Right ventricle myocardium superior (tissue), 1 donor: ENCODE results near the gene ARHGAP1. TPM values are rescaled to one million over a fixed set of nuclear protein-coding genes. Genes with fewer than 3 reads are reported as not detected.
A peak's percentile ranks its signal among the peaks of the same experiment; 100 is the strongest.

Experiments used
- ATAC-seq: fragments of 200-7000 bp; cut with Tn5 transposase; one replicate; pipeline ENCODE4 v1.9.1; 2020; ENCODE audit warnings: mild to moderate bottlenecking; ENCODE audit not compliant: poor library complexity
- DNase-seq: peaks from one replicate; pipeline ENCODE4 v3.0.0-alpha.2; 2020
- intact Hi-C: fragments of 100-400 bp; cut with DNase I; formaldehyde crosslinking; loops from one replicate; pipeline ENCODE4 v1.11.2; 2022
- total RNA-seq: library from RNA; stranded (reverse); fragmentation: NEBNext Ultra II Directional; extraction: Animal tissue kit (Norgen Biotek cat#: 25700); gene quantifications from one replicate; pipeline ENCODE4 v1.2.1, GENCODE V29; 2021
- donor health status: DM: no; HTN: yes; CAD: no; lungs with severe emphysema.

The ARHGAP1 gene
- total RNA-seq, 1 donor from 2014 or later = 60.9 TPM

- intact Hi-C loops = loop anchor here (10.0 kb wide), 1 partner anchor 83 kb away; the partner anchor contains the start of genes ATG13 and HARBI1
- DNase-seq = no peak
- ATAC-seq = no peak
Measured at GRCh38 chr11:46697723-46698122, 2.7 kb downstream of the ARHGAP1 start.

DNA sequence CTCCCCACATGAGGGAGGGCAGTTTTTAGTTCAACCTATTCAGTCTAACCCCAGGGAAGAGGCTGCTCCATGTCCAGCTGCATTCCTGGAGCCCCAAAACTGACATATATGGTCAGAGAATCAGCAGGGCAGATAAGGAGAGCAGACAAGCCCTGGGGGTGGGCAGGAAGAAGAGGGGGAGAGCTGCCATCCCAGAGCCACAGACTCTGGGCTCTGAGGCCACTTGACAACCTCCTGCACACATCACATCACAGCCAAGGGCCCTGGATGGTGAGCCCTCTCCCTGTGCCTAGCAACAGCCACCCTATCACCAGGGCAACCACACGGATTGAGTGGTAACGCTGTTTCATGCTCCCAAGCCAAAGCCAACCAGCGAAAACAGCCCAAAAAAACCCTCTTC is 3.1 kb downstream of the ARHGAP1 start:
- ATAC-seq (no peak), DNase-seq (no peak)
- intact Hi-C loops = loop anchor here (10.0 kb wide), 1 partner anchor 83 kb away; the partner anchor contains the start of genes ATG13 and HARBI1

DNA sequence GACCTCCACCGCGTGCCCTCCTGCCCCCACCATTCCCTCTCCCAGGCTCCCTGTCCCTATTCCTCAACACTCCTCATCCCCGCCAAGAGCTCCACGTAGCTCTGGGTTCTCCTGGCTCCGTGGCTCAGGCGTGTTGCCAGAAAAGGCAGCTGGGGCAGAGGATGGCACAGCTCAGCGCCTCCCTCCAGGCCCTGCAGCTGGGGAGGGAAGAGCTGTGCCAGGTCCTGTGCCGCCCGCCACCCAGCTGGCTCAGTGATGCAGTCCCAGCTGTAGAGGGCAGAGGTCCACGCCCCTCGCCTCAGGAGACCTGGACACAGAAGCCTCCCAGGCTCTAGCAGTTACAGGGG is 4.2 kb downstream of the ARHGAP1 start:
- peak; percentile 86 for DNase-seq
- intact Hi-C loops = loop anchor here (10.0 kb wide), 1 partner anchor 81 kb away; the partner anchor contains the start of genes ATG13 and HARBI1
- peak; percentile 68 for ATAC-seq

- intact Hi-C loops = loop anchor here (10.0 kb wide), 1 partner anchor 81 kb away; the partner anchor contains the start of genes ATG13 and HARBI1
- DNase-seq (no peak), ATAC-seq (no peak)
Measured at GRCh38 chr11:46695345-46696211, 4.8 kb downstream of the ARHGAP1 start.

- ATAC-seq = no peak
- intact Hi-C loops = loop anchor here (10.0 kb wide), 1 partner anchor 80 kb away; the partner anchor contains the start of genes ATG13 and HARBI1
- no peak for DNase-seq
Measured at GRCh38 chr11:46694607-46695006, 5.8 kb downstream of the ARHGAP1 start.

DNA sequence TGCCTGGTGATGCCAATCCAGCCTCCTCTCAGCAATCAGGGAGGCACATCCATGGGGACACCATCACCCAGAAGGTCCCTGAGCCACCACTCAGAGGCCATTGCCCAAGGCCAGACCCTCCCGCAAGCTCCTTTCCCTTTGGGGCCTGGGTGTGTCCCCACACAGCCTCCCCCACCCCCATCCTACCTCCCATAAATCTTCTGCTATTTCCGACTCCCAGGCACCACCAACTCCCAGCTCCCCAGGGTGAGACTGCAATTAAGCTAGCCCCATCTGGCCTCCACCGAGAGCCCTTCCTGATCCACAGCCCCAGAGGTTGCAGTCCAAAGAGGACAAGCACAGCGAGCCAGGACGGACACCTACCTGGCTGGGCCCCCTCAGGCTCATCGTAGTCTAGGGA is 6.3 kb downstream of the ARHGAP1 start:
- intact Hi-C loops = loop anchor here (10.0 kb wide), 1 partner anchor 79 kb away; the partner anchor contains the start of genes ATG13 and HARBI1
- DNase-seq = no peak
- no peak for ATAC-seq

GRCh38 chr11:46693597-46694012 is 6.8 kb downstream of the ARHGAP1 start:
- no peak for ATAC-seq
- DNase-seq = no peak
- intact Hi-C loops = loop anchor here (10.0 kb wide), 1 partner anchor 79 kb away; the partner anchor contains the start of genes ATG13 and HARBI1

DNA sequence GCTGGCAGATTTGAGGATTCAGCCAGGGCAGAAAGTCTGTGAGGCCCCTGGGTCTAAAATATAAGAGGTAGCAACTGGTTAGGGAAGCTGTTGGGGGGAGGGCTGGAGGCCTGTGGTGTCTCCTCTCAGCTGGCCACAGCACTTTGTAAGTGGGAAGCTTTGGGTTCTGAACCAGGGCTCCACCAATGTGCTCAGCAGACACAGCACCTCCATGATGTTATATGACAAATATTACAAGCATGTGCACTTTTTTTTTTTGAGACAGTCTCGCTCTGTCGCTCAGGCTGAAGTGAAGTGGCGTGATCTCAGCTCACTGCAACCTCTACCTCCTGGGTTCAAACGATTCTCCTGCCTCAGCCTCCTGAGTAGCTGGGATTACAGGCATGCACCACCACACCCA is 8.0 kb downstream of the ARHGAP1 start:
- ATAC-seq (no peak), DNase-seq (no peak)
- intact Hi-C loops = loop anchor here (10.0 kb wide), 1 partner anchor 78 kb away; the partner anchor contains the start of genes ATG13 and HARBI1

DNA sequence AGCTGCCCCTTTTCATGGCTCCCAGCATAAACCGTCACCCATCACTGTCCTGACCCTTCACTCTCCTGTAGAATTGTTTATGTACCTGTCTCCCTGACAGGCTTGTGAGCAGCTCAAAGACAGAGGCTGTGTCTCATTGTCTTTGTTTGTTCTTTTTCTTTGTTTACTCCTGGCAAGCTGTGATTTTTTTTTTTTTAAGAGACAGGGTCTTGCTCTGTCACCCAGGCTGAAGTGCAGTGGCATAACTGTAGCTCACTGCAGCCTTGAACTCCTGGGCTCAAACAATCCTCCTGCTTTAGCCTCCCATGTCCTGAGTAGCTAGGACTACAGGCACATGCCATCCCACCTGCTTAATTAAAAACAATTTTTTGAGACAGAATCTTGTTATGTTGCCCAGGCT is 9.7 kb downstream of the ARHGAP1 start:
- no peak for DNase-seq
- no peak for ATAC-seq
- intact Hi-C loops = loop anchor here (10.0 kb wide), 1 partner anchor 76 kb away; the partner anchor contains the start of genes ATG13 and HARBI1

- DNase-seq (peak; percentile 32), ATAC-seq (peak; percentile 18)
- intact Hi-C loops = no loop called here
Measured at GRCh38 chr11:46686886-46687795, 13.3 kb downstream of the ARHGAP1 start.

DNA sequence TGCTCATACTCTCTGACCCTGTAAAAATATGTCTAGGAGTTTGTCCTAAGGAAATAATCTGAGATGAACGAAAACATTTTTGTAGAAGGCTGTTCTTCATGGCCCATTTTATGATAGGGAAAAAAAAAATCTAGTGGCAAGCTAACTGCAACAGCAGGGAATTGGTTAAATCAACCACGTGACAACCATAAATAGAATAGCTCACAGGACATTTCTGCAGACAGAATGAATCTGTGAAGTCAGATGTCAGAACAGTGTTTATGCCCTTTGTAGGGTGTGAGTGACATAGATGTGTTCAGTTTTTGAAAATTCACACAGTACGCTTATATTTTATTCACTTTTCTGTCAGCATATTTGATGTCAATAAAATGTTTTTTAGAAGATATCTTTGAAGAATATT is 16.1 kb downstream of the ARHGAP1 start:
- intact Hi-C loops = no loop called here
- ATAC-seq (peak; percentile 84), DNase-seq (no peak)

DNA sequence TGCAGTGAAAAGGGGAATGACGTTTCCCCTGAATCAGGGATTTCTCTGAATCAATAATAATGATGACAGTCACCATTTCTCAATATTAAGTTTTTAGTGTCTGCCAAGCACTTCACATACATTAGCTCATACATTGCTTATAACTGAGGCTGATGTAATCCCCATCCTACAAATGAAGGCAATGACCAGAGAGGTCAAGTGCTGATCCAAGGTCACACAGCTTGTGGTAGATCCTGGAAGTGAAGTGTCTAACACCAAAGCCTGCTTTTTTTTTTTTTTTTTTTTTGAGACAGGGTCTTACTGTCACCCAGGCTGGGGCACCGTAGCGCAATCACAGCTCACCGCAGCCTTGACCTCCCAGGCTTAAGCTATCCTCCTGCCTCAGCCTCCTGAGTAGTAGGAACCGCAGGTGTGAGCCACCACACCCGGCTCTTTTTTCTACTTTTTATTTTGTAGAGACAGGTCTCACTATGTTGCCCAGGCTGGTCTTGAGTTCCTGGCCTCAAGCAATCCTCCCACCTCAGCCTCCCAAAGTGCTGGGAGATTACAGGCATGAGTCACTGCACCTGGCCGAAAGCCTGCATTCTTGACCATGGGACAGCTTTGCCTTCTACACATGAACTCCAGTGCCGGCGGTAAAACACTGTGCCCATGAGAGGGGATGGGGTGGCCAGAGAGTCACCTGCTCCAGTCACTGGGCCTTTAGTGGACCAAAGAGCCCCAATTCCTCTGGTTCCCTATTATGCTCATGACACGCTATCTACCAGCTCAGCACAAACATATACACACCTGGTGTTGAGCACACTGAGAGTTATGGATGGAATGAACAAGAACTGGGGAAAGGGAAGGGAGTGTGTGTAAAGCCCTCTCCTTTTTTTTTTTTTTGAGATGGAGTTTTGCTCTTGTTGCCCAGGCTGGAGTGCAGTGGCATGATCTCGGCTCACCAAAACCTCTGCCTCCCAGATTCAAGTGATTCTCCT is 17.4 kb downstream of the ARHGAP1 start:
- no peak for DNase-seq
- intact Hi-C loops = no loop called here
- ATAC-seq = no peak

DNA sequence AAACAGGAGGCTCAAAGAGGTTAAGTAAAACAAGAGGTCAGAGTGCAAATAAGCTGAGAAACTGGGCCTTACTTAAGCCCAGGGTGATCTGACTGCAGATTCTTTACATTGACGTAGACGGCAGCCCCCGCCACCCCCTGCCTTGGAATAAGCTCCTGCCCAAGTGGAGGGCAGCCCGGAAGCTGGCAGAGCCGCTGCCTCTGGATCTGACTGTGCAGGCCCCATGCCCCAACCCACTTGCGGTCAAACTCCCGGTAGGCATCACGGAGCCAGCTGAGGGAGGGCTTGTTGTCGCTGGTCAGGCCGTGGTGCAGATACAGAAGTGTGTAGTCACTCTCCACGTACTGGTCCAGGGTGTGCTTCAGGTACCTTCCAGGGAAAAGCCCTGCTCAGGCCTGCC is 18.6 kb downstream of the ARHGAP1 start:
- ATAC-seq (no peak), DNase-seq (no peak)
- intact Hi-C loops = no loop called here

DNA sequence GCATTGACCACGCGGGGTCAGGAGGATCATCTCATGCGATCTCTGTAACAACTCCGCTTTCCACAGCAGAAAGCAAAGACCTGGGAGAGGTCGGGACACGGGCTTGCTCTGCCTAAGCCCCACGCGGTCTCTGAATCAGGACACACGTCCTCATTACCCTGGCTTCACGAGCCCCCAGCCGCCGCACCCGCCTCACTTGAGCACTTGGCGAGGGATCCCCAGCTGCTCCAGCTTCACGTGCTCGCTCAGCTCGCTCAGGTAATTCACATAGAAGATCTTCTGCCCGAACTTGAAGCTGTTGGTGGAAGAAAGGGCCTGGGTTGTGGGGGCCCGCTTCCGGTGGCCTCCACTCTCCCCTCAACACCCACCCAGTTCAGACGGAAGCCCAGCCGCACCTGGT is 19.6 kb downstream of the ARHGAP1 start:
- intact Hi-C loops = no loop called here
- DNase-seq = no peak
- ATAC-seq = no peak

DNA sequence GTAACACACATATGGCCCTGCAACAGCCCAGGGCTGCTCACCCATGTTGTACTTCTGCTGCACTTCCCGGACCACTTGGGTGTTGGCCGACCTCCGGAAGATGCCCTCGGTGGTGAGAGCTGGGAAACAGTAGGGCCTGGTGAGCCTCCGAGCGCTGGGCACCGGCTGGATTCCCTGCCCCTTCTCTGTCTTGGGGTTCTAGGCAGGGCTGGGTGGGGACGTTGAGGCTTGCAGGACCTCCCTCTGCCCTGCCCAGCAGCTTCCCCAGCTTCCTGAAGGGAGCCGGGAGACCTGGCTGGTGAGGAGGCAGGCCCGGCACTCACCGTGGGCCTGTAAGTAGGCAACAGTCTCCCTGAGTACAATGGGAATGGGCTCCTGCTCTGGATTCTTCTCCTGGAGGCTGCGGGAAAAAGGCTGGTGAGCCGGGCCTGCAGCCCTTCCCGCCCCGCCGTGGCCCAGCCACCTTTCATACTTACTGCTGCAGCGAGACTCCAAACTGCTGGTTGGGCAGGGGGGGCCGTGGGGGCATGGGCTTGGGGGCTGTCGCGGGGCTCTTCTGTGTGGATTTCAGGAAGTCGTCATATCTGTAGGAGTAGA is 20.2 kb downstream of the ARHGAP1 start:
- ATAC-seq (no peak), DNase-seq (no peak)
- intact Hi-C loops = no loop called here

GRCh38 chr11:46679241-46680163 is 20.9 kb downstream of the ARHGAP1 start:
- no peak for DNase-seq
- no peak for ATAC-seq
- intact Hi-C loops = no loop called here
